Neural cell (in vitro differentiated cells): ENCODE results near the gene ZIC1.

Experiments used
- EP300 ChIP-seq: fragments of 450-650 bp; conservative IDR thresholded peaks from 2 replicates; pipeline ENCODE4 v1.6.1; 2014; ENCODE audit warnings: antibody characterized with exemption, mild to moderate bottlenecking, moderate library complexity; ENCODE audit not compliant: poor library complexity, severe bottlenecking
- EZH2 ChIP-seq: fragments of 200-600, 300-800 bp; shearing (Covaris generic), sonication (generic); IDR thresholded peaks from 2 replicates; pipeline ENCODE4 v1.6.1; 2014; ENCODE audit warnings: antibody characterized with exemption, low read length, borderline replicate concordance, mild to moderate bottlenecking; ENCODE audit not compliant: insufficient read depth, poor library complexity, severe bottlenecking
- POLR2AphosphoS5 ChIP-seq: IDR thresholded peaks from 2 replicates; pipeline ENCODE4 v1.6.1; 2012
- SMC3 ChIP-seq: fragments of 450-650 bp; conservative IDR thresholded peaks from 2 replicates; pipeline ENCODE4 v1.6.1; 2014; ENCODE audit warnings: antibody characterized with exemption, mild to moderate bottlenecking, moderate library complexity; ENCODE audit not compliant: poor library complexity
- TF ChIP-seq, protein P1 (sequence below): fragments of 450-650 bp; IDR thresholded peaks from 2 replicates; pipeline ENCODE4 v1.5.1; 2014; ENCODE audit warnings: antibody characterized with exemption, mild to moderate bottlenecking, moderate library complexity; ENCODE audit not compliant: poor library complexity, severe bottlenecking

GRCh38 chr3:147389717-147390116 lies 19.4 kb upstream of the ZIC1 start:
- TF ChIP-seq SMC3 (no peak), POLR2AphosphoS5 (no peak), EP300 (no peak), EZH2 (no peak)
- TF ChIP-seq, protein P1, sequence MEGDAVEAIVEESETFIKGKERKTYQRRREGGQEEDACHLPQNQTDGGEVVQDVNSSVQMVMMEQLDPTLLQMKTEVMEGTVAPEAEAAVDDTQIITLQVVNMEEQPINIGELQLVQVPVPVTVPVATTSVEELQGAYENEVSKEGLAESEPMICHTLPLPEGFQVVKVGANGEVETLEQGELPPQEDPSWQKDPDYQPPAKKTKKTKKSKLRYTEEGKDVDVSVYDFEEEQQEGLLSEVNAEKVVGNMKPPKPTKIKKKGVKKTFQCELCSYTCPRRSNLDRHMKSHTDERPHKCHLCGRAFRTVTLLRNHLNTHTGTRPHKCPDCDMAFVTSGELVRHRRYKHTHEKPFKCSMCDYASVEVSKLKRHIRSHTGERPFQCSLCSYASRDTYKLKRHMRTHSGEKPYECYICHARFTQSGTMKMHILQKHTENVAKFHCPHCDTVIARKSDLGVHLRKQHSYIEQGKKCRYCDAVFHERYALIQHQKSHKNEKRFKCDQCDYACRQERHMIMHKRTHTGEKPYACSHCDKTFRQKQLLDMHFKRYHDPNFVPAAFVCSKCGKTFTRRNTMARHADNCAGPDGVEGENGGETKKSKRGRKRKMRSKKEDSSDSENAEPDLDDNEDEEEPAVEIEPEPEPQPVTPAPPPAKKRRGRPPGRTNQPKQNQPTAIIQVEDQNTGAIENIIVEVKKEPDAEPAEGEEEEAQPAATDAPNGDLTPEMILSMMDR, result no peak
